Fibroblast of villous mesenchyme (primary cell): ENCODE results near the gene IRF8. TPM values are rescaled to one million over a fixed set of nuclear protein-coding genes. Genes with fewer than 3 reads are reported as not detected.

Experiments
- DNase-seq: peaks from one replicate; pipeline ENCODE4 v3.0.0-alpha.2; 2010; ENCODE audit warnings: low read depth
- H3K4me3 ChIP-seq: 2 replicates; pipeline ENCODE4 v1.5.1; 2011; ENCODE audit warnings: low read depth, mild to moderate bottlenecking, low read length
- CTCF ChIP-seq: IDR thresholded peaks from 2 replicates; pipeline ENCODE4 v1.5.1; 2012; ENCODE audit warnings: low read depth, mild to moderate bottlenecking, low read length; ENCODE audit not compliant: insufficient read depth
- total RNA-seq: library from RNA; depleted of rRNA; stranded (reverse); fragments of >200 nt; gene quantifications from 2 replicates; pipeline ENCODE4 v1.2.3, GENCODE V29; 2012

Gene IRF8
- total RNA-seq, 1 donor, result not detected

- no peak for DNase-seq
- TF ChIP-seq CTCF, result no peak
These were observed 14.9 kb downstream of the IRF8 start for GRCh38 chr16:85913688-85914422.

GRCh38 chr16:85914423-85914794 lies 15.4 kb downstream of the IRF8 start:
- no peak for TF ChIP-seq CTCF

More at GRCh38 chr16:85913688-85914422, 14.9 kb downstream of the IRF8 start:
- H3K4me3 ChIP-seq, result no peak overlapping the region

GRCh38 chr16:85915125-85915845 lies 16.3 kb downstream of the IRF8 start:
- DNase-seq, result no peak
- no peak for TF ChIP-seq CTCF

More at GRCh38 chr16:85914423-85914794, 15.4 kb downstream of the IRF8 start:
- DNase-seq, result no peak
- no peak overlapping the region for H3K4me3 ChIP-seq

GRCh38 chr16:85916141-85916890 lies 17.4 kb downstream of the IRF8 start:
- DNase-seq, result peak; percentile 60
- H3K4me3 ChIP-seq, result no peak overlapping the region
- TF ChIP-seq CTCF, result no peak

More at GRCh38 chr16:85915125-85915845, 16.3 kb downstream of the IRF8 start:
- no peak overlapping the region for H3K4me3 ChIP-seq

GRCh38 chr16:85917012-85917411 lies 18.1 kb downstream of the IRF8 start:
- DNase-seq, result no peak
- TF ChIP-seq CTCF, result peak; percentile 12
- no peak overlapping the region for H3K4me3 ChIP-seq

- no peak for DNase-seq
- TF ChIP-seq CTCF, result no peak
- no peak overlapping the region for H3K4me3 ChIP-seq
These were observed 19.0 kb downstream of the IRF8 start for GRCh38 chr16:85917959-85918358.
